CD4-positive, alpha-beta T cell treated with Interleukin-12 subunit alpha and Interleukin-12 subunit beta, for 1 hour (primary cell): Measurements from ENCODE around the gene LDB2.
"Not testable (repeated sequence)": the region's sequence is repeated elsewhere in the genome, so short reads cannot be mapped to it uniquely, and the experiment has no call there.

Experiments used
- DNase-seq: peaks from one replicate; pipeline ENCODE4 v3.0.0-alpha.2; 2020

Gene LDB2

GRCh38 chr4:16585053-16585452 is 313.4 kb downstream of the LDB2 start:
- DNase-seq = no peak

GRCh38 chr4:16583764-16584163 is 314.7 kb downstream of the LDB2 start:
- DNase-seq = no peak

- DNase-seq = no peak
These were observed 315.9 kb downstream of the LDB2 start for GRCh38 chr4:16582526-16582925.

GRCh38 chr4:16582036-16582435 is 316.4 kb downstream of the LDB2 start:
- no peak for DNase-seq

- DNase-seq = no peak
These were observed 317.3 kb downstream of the LDB2 start for GRCh38 chr4:16581117-16581516.

- no peak for DNase-seq
These were observed 317.9 kb downstream of the LDB2 start for GRCh38 chr4:16580514-16580913.

GRCh38 chr4:16579866-16580265 is 318.6 kb downstream of the LDB2 start:
- no peak for DNase-seq

GRCh38 chr4:16577177-16577576 is 321.3 kb downstream of the LDB2 start:
- DNase-seq = no peak

- no peak for DNase-seq
These were observed 323.5 kb downstream of the LDB2 start for GRCh38 chr4:16574981-16575380.

GRCh38 chr4:16573739-16574138 is 324.7 kb downstream of the LDB2 start:
- no peak for DNase-seq

- no peak for DNase-seq
These were observed 325.2 kb downstream of the LDB2 start for GRCh38 chr4:16573206-16573605.

GRCh38 chr4:16572631-16573030 is 325.8 kb downstream of the LDB2 start:
- no peak for DNase-seq

GRCh38 chr4:16572161-16572560 is 326.3 kb downstream of the LDB2 start:
- DNase-seq = no peak

GRCh38 chr4:16569790-16570189 is 328.7 kb downstream of the LDB2 start:
- DNase-seq = no peak

GRCh38 chr4:16557316-16557715 is 341.1 kb downstream of the LDB2 start:
- DNase-seq = not testable (repeated sequence)

GRCh38 chr4:16555156-16555555 is 343.3 kb downstream of the LDB2 start:
- no peak for DNase-seq

- DNase-seq = no peak
These were observed 347.9 kb downstream of the LDB2 start for GRCh38 chr4:16550531-16550930.

GRCh38 chr4:16545656-16546055 is 352.8 kb downstream of the LDB2 start:
- DNase-seq = no peak

- no peak for DNase-seq
These were observed 353.6 kb downstream of the LDB2 start for GRCh38 chr4:16544869-16545268.

- no peak for DNase-seq
These were observed 354.2 kb downstream of the LDB2 start for GRCh38 chr4:16544251-16544721.

GRCh38 chr4:16537926-16538325 is 360.5 kb downstream of the LDB2 start:
- DNase-seq = no peak

GRCh38 chr4:16532240-16532970 is 366.0 kb downstream of the LDB2 start:
- DNase-seq = no peak

GRCh38 chr4:16530688-16531635 is 367.5 kb downstream of the LDB2 start:
- no peak for DNase-seq
